ENCODE measurements around the gene ZNF221. TPM values are rescaled to one million over a fixed set of nuclear protein-coding genes. Genes with fewer than 3 reads are reported as not detected.

ZNF221 gene
- total RNA-seq, result 1 to 10 TPM; 2.5 to 4.3 (median 3.6) TPM

- 1 to 2% methylated on average over 40 of the region's 40 CpGs for WGBS, 2 donors
- intact Hi-C loops (cut with DNase I; ENCODE audit: low total_unique reads), result no loop called here
- no peak for TF ChIP-seq POLR2A (IDR thresholded peaks at IDR 0.05)
- no peak for TF ChIP-seq CTCF (IDR thresholded peaks at IDR 0.05)
- peak; percentile 88 to 96 for DNase-seq (ENCODE audit: low spot score in 2 of 2)
- H3K4me3 ChIP-seq (ENCODE audit: low read depth, poor library complexity, severe bottlenecking), result peak within 1 kb of the TSS; percentile 78
Measured at GRCh38 chr19:43950834-43951645, at the start of gene ZNF221. Gene ZNF221, plus strand, starts transcription at chr19:43951228. Its CDS starts 11,499 bp downstream, at chr19:43962727.

DNA sequence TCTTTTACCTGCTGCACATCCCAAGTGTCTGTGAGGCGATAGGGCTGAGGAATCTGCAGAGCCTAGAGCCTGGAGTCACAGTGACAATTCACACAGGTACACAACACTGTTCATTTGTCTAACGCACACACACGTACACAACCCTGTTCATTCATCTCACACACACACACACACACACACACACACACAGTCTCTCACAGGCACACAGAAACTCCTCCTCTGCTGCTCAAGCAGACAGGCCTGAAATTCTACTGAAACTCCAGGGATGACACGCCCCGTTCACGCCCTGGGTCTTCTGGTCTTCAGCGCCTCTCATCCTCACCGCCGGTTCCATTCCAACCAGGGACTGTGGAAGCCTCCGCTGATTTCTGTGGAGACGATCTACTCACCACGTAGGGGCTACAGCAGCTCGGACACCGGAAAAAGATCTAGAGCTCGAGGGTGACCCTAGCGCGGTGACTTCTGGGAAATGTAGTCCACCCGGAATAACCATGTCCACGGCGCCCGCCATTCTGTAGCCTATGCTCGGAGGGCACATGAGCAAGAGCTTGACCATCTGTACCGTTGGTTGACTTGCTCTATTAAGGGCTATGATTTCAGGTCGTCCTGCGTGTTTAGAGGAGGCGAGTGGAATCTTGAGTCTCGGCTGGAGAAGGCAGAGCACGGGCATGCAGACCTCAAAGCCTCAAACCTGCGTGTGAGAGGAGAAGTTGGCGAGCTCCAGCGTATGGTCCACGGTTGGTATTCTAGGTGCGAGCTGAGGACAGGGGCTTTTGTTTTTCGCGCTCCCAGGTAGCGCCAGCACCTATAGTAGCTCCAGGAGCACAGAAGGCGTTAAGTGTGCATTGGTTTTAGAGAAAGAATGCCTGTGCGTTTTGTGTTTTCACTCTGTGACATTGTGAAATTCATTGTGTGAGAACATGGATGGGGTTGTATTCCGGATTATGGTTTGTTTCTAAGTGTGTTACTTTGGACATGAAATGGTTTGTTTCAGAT is 49.3 kb upstream of the ZNF221 start:
- 18 to 22% methylated on average over 39 of the region's 39 CpGs for WGBS, 2 donors

DNA sequence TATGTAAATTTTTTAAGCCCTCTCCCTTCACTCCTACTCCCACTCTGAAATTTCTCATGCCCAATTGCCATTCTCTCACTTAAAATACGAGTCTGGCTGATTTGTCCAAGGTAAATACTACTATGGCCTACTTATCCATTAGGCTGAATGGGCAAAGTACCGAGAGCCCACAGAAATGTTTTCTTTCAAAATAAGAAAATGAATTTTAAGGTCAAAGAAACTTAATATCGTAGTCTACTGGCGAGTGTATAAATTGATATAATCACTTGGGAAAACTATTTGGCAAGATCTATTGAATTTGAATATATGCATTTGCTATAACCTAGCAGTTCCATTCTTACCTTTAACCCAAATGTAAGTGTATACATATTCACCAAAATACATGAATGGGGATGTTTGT is 48.6 kb upstream of the ZNF221 start:
- intact Hi-C loops (cut with DNase I; ENCODE audit: low total_unique reads), result no loop called here
- no peak overlapping the region for H3K4me3 ChIP-seq (ENCODE audit: low read depth, poor library complexity, severe bottlenecking)
- no peak for DNase-seq (ENCODE audit: low spot score in 2 of 2)
- TF ChIP-seq POLR2A (IDR thresholded peaks at IDR 0.05) (no peak), CTCF (IDR thresholded peaks at IDR 0.05) (no peak)
- WGBS, 2 donors, result 94% methylated on average over 4 of the region's 4 CpGs

More for the DNA sequence above, 49.3 kb upstream of the ZNF221 start:
- TF ChIP-seq POLR2A (IDR thresholded peaks at IDR 0.05) (no peak), CTCF (IDR thresholded peaks at IDR 0.05) (no peak)
- intact Hi-C loops (cut with DNase I; ENCODE audit: low total_unique reads), result no loop called here
- peak; percentile 64 to 92 for DNase-seq (ENCODE audit: low spot score in 2 of 2)
- peak overlapping the region; percentile 23 for H3K4me3 ChIP-seq (ENCODE audit: low read depth, poor library complexity, severe bottlenecking)

- 98 to 99% methylated on average over 5 of the region's 5 CpGs for WGBS, 2 donors
- TF ChIP-seq CTCF (IDR thresholded peaks at IDR 0.05), result no peak
- no peak for TF ChIP-seq POLR2A (IDR thresholded peaks at IDR 0.05)
- DNase-seq (ENCODE audit: low spot score in 2 of 2), result no peak
- H3K4me3 ChIP-seq (ENCODE audit: low read depth, poor library complexity, severe bottlenecking), result no peak overlapping the region
- intact Hi-C loops (cut with DNase I; ENCODE audit: low total_unique reads), result no loop called here
Measured at GRCh38 chr19:43905897-43906296, 45.1 kb upstream of the ZNF221 start.

DNA sequence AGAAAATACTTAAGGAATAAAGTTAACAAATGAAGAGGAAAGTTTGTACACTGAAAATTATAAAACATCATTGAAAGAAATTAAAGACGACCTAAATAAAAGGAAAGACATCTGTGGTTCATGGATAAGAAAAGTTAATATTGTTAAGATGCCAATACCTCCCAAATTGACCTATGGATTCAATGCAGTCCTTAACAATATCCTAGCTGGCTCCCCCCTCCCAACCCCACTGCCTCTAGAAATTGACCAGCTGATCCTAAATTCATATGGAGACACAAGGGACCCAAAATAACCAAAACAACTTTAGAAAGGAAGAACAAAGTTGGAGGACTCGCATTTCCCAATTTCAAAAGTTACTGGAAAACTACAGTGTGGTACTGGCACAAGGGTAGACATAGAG is 44.3 kb upstream of the ZNF221 start:
- 90 to 95% methylated on average over 2 of the region's 2 CpGs for WGBS, 2 donors
- TF ChIP-seq POLR2A (IDR thresholded peaks at IDR 0.05) (no peak), CTCF (IDR thresholded peaks at IDR 0.05) (no peak)
- H3K4me3 ChIP-seq (ENCODE audit: low read depth, poor library complexity, severe bottlenecking), result no peak overlapping the region
- no peak for DNase-seq (ENCODE audit: low spot score in 2 of 2)
- intact Hi-C loops (cut with DNase I; ENCODE audit: low total_unique reads), result no loop called here
